GM12801 (cell line): Measurements from ENCODE around the gene MGA.

Experiments
- TF ChIP-seq, protein P1 (sequence below): IDR thresholded peaks from one replicate; pipeline ENCODE4 v1.5.1; 2011; ENCODE audit warnings: control low read depth; ENCODE audit not compliant: insufficient read length; ENCODE audit errors: extremely low read depth

Gene MGA

DNA sequence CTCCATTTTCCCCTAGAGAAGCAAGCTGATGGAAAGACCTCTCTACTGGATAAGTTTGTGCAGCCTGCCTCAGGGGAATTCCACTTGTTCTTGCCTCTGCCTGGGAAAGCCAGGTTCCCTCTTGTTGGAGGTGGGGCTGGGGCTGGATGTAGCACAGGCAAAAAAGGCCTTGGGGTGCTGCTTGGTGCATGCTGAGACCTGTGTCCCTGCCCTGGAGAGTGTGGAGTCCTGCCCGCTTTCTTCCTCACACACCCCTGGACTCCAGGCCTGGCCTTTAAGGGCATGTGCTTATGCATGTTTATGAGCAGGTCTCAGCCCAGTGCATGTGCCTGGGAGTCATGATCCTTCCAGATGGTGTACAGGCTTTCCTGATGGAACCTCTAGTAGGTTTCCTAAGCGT lies 144.2 kb downstream of the MGA start:
- TF ChIP-seq, protein P1, sequence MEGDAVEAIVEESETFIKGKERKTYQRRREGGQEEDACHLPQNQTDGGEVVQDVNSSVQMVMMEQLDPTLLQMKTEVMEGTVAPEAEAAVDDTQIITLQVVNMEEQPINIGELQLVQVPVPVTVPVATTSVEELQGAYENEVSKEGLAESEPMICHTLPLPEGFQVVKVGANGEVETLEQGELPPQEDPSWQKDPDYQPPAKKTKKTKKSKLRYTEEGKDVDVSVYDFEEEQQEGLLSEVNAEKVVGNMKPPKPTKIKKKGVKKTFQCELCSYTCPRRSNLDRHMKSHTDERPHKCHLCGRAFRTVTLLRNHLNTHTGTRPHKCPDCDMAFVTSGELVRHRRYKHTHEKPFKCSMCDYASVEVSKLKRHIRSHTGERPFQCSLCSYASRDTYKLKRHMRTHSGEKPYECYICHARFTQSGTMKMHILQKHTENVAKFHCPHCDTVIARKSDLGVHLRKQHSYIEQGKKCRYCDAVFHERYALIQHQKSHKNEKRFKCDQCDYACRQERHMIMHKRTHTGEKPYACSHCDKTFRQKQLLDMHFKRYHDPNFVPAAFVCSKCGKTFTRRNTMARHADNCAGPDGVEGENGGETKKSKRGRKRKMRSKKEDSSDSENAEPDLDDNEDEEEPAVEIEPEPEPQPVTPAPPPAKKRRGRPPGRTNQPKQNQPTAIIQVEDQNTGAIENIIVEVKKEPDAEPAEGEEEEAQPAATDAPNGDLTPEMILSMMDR, result no peak

DNA sequence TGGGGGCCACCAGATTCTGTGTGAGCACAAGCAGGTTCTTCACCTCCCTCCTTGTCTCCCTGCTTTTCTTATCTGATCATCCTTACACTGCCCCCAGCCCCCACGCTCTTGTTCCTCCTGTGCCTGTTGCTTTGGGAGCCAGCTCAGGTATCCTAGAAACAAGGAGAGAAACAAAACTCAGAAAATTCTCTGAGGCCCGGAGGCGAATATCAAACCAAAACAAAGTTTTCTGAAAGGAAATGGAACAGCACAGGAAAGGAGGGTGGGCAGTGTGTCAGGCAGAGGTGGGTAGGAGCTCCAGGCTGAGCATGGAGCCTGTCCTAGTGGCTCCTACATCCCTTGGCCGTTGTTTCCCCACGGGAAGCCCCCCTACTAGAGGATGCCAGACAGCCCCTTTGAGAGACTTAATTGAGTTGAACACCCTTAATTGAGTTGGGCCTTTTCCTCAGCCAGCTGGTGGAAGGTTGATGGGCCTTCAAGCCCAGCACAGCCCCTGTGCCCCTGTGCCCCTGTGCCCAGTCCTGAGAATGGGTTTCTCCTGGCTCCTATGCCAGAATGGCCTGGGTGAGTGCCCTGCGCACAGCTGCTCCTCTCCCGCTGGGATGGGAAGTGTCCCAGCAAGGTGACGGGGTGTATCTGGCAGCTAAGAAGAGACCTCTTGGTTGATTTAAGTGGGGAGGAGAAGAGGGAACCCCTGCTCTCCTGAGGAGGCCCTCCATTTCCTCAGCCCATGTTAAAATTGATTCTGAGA lies 144.9 kb downstream of the MGA start:
- TF ChIP-seq, protein P1, result no peak

DNA sequence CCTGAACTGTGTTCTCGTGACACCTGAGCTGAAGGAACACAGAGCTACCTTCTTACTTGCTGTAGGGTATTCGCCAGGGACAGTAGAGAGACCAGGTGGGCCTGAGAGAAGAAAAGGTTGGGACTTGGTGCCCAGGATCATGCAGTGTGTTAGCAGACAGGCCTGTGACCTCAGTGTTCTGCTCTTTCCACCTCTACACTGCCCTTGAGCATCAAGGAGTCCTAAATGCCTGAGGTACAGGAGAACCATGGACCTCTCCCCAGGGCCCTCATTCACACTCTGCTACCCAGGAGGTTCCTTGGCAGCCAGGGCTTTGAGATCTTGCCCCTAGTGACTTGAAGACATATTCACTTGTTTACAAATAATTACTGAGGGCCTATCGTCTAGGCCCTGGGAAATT lies 145.5 kb downstream of the MGA start:
- TF ChIP-seq, protein P1, result no peak

DNA sequence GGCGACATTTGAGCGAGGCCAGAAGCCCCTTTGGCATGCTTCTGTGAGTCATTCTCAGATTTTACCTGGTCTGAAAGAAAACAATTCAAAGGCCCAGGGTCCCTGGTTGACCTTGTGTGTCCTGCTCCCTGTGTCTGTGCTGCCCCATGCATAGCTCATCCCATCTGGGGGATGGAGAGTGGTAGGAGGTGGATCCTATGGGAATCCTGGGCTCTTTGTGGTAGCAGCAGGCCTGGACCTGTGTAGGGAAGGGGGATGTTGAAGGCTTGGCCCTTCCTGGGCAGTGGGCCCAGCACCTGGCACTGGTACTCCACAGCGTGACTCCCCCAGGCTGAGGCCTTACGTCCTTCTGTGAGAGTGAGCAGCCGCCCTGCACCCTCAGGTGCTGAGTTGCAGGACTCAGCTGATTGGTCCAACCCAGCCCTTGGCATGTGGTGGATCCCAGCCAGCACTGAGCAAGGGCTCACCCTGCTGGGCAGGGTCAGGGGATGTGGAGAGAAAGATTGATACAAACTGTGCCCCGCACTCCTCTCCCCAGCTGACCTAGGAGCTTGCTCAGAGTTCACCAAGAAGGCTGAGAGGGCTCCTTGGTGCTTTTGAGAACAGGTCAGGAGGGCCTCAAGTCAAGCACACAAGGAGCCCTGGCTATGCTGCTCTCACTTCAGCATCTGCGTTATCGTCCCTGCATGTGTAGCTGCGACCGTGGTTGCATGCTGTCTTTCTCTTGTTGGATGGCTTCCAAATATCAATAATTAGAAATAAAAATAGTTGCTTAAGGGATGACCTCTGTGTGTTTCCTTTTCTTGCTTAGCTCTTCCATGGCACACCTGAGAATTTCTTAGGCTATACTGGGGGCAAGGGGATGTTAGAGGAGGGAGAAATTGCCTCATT lies 146.3 kb downstream of the MGA start:
- TF ChIP-seq, protein P1, result no peak

DNA sequence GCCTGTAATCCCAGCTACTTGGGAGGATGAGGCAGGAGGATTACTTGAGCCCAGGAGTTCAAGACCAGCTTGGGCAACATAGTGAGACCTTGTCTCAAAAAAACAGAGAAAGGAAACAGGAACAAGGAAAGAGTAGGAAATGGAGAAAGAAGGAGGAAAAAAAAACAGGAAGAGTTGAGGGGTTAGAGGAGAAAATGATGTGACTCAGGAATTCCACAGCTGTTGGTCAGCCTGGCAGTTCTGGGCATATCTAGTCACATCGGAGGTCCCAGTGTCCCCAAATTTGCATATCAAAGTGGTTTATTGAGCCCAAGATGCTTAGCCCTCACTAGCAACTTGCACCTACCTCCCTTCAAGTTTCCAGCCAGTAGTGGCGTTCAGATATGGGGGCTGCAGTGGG lies 148.9 kb downstream of the MGA start:
- TF ChIP-seq, protein P1, result no peak

DNA sequence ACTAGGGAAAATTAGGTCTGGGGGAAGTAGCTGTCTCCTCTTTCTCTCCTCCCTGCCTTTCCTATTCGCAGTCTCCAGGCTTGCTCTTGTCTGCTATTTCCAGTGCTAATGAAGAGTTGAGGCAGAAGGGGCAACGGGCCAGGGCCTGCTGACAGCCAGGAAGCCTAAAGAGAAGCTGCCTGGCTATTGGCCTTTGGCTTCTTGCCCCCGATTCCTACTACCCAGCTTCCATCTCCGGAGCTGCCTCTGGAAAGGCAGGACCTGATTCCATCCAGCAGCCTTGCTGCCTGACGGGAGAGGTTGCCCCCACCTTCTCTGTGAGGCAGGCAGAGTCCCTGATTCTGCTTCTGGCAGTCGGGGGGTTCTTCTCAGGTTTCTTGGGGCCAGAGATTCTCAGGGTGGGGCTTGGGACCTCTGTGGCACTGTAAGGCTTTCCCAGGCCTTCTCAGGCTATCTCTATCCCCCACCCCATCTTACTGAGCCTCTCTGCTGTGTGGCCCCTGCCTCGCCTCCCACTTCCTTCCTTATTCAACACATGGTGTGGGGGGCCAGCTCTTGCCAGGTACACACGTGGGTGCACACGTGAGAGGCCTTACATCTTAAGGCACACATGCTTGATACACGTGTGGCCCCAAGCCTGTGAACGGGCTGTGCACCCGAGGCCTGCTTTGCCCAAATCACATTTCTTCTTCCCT lies 149.5 kb downstream of the MGA start:
- TF ChIP-seq, protein P1, result no peak
